ENCODE measurements around the gene HTR7.
"Not testable (repeated sequence)": the region's sequence is repeated elsewhere in the genome, so short reads cannot be mapped to it uniquely, and the experiment has no call there.

Gene HTR7

DNA sequence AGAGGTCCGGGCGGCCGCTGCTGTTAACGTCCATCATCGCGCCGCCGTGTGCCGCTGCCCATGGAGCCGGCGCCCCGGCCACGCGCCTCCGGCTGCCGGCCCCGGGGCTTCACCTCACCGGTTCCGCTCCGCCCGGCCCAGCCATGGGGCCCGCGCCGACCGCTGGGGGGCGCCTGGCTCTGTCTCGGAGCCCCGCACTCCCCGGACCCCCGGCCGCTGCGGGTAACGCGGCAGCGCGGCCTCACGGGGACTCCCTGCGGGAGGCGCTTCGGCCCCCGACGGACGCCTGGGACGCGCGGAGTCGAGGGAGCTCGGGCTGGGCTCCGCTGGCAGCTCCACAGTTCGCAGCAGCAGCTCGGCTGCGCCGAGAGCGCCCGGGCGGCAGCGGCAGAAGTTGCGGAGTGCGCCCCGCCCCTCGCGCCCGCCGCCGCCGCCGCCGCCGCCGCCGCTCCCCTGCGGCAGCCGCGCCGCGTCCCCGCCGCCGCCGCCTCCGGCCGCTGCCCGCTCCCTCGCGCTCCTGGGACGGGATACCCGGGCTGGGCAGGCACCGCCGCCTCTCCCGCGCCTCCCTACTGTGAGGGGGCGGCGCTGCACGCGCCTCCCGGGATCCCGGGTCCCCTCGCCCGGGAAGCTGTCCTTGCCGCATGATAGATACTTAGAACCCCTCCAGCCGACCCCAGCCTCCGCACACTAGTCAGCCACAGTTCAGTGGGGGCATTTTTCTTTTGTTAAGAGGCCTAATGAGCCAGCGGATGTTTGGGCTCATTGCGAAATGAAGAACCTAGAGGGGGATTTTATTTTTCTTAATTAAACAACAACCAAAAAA is at the start of gene HTR7:
HTR7 (minus strand) TSS at position 405 of the 826 bp plus-strand sequence; CDS start at position 37, 368 bp downstream.
- peak; percentile 58 to 62 for DNase-seq

DNA sequence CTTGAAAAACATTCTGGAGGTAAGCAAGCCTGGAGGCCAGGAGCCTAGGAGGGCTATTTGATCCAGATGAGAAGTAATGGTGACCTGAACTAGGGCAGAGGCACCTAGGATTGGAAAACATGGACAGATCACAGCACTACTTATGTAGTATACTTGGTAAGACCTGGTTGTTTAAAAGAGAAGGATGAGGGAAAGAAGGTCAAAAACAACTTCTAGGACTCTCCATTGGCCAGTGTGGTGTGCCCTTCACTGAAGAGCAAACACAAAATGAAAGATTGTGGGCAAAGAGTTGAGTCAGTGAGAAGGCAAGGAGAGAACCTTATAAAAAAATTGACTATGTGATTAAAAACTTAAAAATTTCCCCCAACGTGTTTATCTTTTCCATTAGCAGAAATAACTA is 48.8 kb upstream of the HTR7 start:
- no peak for DNase-seq

DNA sequence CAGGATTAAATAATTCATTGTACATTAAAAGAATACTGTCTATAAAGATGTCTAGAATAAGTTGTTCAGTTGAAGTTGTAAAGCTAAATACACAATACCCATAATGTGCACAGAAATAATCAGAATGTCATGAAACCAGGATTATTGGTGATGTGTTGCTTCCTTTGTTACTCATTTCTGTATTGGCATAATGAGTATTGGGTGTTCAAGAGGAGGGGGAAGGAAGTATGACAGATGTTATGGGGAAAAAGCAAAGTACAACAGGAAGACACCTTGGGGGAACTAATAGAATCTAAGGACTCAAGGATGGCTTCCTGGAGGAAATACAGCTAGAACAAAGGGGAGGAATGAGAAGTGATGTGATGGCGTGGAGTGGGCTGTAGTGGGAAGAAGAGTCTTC is 48.1 kb upstream of the HTR7 start:
- no peak for DNase-seq

DNA sequence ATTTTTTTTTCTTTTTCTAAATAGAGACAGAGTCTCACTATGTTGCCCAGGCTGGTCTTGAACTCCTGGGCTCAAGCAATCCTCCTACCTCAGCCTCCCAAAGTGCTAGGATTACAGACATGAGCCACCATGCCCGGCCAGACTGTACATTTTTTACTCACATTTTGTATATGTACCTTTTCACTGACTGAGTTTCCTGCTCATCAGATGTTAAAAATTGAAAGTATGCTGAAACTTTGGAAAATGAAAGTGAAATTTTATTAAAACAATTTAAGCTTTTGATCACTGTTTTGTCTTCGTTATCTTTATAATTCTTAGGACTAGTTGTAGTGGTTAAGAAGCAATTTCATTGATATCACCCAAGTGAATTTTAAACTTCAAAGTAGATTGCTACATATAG is 39.1 kb upstream of the HTR7 start:
- DNase-seq = not testable (repeated sequence)

DNA sequence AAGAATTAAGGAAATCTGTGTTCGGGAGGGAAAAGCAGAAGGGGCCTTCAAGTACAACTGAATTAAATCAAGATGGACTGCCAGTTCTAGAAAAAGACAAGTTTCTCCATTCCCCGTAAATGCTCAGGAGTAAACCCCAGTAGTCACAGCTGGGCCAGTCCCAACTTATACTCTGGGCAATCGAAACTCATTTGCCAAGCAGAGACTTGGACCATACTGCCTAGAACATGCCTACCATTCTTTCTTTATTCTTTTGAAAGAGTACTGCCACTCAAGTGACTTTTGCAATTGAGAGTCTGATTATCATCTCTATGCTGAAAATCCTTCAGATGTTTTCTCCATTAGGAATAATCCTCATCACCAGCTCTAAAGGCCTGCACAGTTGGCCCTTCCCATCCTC is 35.4 kb upstream of the HTR7 start:
- DNase-seq = no peak

DNA sequence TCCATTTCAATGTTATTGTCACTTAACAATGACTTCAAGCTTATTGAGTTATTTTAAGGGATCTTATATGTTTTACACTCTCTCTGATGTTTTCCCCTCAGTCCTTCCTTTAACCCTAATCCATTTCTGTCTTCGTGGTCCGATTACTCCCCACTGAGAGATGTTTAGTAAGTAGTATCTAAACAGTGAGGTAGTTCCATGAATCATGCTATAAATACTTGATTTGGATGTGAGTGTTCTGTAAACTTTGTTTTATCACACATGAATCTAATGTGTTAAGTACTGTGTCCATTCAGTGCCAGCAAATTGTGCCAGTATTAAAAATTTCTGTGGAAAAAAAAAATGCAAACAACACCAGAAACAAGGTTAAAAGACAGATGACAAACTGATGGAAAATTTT is 32.5 kb upstream of the HTR7 start:
- DNase-seq = no peak

DNA sequence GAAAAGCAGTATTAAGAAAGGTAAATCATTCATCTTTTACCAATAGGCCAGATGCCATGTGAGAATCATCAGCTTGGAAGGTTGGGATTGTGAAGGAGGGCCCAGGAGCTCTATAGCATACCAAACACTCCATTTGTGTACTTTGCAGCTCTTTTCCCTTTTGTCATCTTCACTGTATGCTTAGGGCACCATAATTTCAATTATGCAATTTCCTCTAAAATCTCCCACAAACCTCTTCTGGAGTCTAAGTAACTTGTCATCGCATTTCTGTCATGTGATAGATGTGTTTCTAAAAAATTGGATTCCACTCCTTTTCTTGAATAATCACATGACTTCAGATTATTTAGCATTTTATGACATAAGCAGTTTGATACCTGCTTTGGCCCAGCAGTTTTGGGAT is 31.8 kb upstream of the HTR7 start:
- no peak for DNase-seq

DNA sequence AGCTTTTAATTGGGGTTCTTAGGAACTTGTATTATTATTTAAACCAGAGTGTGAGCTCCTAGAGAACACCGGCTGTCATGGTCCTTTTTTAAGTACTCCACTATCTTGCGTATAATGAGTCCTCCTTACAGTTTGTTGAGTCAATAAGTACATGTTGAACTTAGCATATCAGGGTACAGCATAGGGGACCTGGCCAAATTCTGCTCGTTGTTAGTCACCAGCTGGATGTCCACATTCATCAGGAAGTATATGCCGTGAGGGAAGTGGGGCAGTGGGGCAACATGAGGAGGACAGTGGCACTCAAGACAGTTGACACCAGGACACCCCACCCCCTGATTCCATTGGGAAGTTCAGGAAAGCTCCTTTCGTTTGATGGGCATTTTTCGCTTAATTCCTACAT is 30.5 kb upstream of the HTR7 start:
- DNase-seq = no peak

DNA sequence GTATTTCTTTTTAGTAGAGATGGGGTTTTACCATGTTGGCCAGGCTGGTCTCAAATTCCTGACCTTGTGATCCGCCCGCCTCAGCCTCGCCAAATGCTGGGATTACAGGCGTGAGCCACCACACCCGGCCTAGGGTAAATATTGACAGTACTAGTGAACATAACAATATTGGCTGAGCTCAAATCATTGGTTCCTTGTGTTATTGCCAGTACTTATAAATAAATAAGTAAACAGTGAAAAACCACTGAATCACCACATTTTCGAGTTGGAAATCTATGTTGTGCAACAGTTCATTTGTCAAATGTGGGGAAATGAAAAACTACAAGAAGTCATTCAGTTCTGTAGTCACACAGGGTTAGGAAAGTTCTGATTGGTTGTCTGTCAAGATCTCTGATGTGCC is 29.7 kb upstream of the HTR7 start:
- no peak for DNase-seq

DNA sequence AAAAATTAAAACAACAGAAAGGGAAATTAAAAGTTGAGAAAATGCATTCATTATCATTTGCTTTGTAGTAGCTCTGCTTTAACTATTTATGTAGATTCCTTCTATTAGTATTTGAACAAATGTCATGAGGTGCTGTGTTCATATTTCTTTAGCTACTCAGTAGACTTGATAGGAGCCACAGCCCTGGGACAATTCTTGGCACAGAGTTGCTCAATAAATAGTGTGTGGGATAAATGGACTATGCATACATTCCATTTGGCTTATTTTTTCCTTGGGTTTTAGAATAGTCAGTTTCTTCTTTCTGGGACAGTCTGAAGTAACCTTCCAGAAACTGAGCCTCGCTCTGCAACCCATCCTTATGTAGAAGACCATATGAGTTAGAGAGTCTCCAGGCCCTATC is 27.3 kb upstream of the HTR7 start:
- DNase-seq = no peak

DNA sequence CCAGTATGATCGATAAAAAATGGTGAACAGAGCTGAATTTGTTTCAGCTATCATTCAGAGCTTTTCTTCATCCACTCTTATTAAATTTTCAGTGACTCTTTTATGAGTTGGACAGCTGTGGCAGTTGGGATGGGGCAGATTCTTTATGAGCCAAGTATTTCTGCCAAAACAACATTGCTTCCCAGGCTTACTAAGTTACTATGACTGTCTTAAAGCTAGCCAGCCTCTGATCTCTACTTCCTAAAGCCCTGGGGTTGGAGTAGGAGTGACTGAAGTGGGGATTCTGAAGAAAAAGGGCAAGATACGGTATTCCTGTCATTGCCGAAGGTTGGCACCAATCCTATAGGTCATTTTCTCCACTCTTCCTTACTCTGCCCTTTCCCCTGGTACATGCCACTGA is 26.6 kb upstream of the HTR7 start:
- DNase-seq = no peak

DNA sequence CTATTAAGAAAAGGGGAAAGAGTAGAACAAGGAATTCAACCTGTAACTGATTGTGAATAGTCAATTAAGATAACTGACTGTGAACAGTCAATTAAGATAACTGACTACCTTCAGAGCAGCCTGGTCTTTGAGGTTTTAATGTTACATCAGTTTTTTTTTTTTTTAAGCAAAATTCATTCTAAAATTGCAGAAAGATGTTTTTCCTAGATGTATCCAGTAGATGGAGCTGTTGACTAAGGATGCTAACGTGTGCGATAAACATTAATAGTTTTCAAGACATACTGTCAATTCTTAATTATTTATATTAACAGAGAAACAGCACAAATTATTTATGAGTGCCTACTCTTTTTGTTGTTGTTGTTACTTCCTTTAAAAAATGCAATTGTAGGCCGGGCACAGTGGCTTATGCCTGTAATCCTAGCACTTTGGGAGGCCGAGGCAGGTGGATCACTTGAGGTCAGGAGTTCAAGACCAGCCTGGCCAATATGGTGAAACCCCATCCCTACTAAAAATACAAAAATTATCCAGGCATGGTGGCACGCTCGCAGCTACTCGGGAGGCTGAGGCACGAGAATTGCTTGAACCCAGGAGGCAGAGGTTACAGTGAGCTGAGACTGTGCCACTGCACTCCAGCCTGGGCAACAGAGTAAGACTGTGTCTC is 22.4 kb upstream of the HTR7 start:
- DNase-seq = peak in 1 of 2 donors; percentile 49

DNA sequence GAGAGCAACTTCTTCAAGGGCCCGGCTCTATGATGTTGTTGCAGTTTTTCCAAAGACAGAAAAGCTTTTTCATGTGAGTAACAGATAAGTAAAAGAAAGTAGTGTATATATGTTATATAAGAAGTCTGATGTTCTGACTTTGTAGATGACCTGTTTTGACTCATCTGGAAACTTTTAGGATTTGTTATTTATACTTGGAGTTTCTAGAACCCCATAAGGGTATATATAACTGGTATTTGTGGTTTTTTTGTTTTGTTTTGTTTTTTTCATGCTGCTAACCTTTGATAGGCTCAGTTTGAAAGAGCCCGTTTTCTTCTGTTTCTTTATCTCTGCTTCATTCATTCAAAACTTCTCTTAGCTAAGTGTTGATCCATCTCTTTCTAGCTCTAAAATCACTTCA is 21.2 kb upstream of the HTR7 start:
- no peak for DNase-seq

DNA sequence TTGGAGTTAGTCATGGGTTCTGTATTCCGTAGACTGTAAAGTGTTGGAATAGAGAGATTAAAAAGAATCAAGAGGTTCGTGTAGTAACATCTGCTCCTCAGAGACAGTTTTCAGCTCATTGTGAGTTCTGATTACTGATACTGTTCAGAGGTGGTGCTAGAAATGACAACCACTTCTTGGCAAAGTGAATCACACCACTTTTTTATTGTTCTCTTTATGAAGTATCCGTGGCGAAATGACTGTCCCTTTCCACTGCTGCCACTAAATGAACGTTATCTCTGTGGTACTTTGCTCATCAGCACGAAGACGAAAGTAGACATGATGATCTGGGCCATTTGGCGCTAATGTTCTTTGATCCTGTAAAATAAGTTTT is 14.8 kb upstream of the HTR7 start:
- no peak for DNase-seq

DNA sequence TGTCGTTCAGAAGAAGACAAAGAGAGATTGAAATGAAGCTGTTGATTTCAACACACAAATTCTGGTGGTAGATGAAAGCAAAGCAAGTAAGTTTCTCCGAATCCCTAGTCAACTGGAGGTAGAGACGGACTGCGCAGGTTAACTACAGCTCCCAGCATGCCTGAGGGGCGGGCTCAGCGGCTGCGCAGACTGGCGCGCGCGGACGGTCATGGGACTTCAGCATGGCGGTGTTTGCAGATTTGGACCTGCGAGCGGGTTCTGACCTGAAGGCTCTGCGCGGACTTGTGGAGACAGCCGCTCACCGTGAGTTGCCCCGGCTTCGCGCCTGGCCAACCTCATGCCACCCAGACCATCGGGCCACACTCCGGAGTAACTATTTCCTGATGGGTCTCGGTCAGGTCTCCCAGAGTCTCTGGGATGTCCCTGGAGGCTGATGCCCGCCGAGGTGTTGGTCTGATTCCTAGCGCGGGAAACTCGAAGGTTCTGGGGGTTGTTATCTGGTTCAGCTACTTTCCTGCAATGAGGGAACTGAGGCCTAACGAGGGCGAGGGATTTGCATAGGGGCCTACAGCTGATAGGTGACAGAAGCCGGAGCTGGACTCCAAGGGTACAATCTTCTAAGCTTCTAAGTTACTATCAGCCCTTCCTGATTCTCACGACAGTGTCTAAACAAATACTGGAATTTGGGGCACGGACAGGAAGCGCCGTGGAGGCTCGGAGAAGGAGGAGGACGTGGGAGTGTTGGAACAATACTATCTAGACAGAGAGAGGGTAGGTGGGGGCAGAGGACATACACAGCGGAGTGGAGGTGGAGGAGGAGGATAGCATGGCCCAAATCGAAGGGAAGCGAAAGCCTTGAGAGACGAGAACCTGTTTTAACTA is 14.2 kb upstream of the HTR7 start, which contains the start of gene RPP30:
RPP30 (plus strand) TSS at position 209 of the 882 bp plus-strand sequence; CDS start at position 222, 13 bp downstream.
- peak; percentile 82 for DNase-seq

DNA sequence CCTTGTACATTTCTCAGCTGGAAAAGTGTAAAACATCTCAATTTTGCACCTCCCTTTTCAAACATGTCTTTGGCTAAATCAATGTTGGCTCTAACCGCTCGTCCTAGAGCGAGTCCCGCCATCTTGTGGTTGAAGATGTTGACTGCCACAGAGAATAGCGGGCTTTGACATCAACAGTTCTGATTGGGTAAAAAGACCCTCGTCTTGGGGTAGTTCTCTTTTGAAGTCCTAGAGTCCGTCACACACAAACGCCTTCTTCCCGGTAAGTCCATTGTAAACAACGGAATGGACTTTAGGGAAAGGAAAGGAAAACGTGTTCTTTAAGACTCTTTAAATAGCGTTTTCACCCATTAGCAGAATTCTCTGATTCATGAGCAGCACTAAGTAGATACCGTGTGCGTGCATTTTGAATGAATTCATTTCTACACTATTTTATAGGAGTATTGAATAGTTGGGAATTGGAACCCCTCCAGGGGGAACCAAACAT is 13.5 kb upstream of the HTR7 start:
- DNase-seq = peak; percentile 45 to 62

DNA sequence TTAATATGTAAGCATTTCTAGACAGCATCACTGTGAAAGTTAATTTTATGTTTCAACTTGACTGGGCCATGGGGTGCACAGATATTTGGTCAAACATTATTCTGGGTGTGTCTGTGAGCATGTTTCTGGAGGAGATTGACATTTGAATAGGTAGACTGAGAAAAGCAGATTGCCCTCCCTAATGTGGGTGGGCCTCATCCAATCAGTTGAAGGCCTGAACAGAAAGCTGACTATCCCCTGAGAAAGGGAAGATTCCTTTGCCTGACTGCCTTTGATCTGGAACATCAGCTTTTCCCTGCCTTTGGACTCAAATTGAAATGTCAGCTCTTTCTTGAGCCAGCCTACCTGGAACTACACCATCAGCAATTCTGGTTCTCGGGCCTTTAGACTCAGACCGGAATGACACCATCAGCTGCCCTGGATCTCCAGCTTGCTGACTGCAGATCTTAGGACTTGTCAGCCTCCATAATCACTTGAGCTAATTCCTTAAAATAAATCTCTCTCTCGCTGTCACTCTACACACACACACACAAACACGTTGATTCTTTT is 8.3 kb upstream of the HTR7 start:
- no peak for DNase-seq

DNA sequence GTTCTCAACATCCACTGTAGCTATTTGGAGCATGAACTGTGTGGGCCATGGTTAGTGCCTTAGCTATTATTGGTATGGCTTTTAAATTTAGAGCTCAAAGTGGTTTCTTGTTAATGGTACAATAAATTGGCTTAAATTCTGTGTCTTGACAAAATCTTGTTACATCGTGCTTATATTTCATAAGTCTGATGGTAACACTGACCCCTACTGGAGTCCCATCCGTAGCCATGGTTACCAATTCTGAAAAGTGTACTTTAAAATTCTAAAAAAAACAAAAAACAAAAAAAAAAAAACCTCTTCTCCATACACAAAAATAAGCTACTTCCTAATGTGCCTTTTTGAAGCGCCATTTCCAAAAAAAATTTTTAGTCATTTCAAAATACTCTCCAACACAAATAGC is 7.6 kb upstream of the HTR7 start:
- peak in 1 of 2 donors; percentile 13 for DNase-seq

DNA sequence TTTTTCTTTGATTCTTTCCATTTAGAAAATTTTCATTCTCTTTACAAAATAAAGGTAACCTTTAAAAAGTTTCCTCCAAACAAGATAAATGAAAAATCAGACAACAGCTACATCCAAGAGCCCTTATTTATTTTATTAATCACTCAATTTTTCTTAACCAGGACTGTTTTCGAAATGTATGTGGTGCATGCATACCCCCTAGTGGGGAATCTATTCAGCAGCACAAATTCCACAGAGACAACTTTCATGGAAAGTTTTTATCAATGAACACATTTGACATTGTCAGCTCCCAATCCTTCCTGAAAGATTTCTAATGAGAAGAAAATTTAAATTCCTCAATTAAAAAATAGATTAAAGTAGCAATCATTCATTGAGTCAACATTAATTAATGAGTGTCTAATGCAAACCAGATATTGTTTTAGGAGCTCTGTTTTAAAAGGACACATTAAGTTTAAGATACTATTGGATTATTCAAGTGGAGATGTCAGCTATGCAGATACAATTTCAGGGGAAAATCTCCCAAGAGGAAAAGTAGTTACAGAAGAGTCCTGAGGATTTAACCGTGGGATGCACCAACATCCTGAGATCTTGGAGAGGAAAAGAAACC is 5.2 kb upstream of the HTR7 start:
- DNase-seq = peak in 1 of 2 donors; percentile 26

DNA sequence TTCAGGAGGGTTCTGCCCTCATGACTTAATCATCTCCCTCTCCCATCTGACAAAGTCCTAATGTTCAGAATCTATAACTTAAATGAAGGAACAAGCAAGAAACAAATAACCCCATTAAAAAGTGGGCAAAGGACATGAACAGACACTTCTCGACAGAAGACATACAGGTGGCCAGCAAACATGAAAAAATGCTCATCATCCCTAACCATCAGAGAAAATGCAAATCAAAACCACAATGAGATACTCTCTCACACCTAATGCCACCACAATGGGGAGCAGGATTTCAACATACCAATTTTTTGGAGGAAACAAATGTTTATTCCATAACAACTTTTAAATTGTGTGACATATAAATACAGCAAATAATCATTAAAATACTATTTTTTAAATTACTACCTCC is 3.0 kb upstream of the HTR7 start:
- DNase-seq = no peak

DNA sequence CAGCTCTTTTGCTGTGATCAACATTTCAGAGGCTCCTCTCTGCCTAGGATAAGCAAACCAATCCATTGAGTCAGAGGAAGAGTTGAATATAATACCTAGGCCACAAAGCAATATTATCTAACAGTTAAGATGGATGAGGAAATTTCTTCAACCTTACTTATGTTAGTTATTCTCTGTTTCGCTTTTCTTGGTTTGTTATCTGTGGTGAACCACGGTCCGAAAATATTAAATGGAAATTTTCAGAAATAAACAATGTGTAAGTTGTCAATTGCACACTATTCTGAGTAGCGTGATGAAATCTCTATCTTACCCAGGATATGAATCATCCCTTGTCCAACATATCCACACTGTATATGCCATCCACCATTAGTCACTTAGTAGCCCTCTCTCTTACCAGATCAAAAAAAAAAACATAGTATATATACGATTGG is 1.5 kb upstream of the HTR7 start:
- DNase-seq = no peak

DNA sequence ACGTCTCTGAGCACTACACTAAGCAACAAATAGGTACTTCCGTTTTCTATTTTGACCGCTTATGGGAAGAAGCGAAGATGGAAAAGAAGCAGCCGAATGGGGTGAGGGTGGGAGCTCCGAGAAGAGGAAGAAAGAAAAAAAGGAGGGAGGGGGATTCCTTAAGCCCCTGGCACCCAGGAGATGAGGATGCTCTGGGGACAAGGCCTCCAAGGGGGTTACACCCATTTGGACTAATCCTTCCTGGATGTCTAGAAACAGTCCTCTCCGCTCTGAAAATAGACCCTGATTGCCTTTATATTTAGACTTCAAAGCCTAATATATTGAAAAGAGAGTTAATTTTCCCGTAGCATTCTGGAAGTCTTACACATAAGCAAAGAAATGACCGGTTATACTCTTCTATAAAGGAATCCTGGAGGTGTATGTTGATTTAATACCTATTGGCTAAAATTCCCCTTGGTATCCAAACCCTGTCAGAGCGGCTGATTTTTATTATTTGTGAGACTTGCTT is 676 bp upstream of the HTR7 start:
- no peak for DNase-seq
